HG03060 (cell line): ENCODE data around the gene SCN8A.

ENCODE experiments used
- ATAC-seq: cut with Tn5 transposase; IDR thresholded peaks from one replicate; pipeline ENCODE4 v1.9.1; 2021; ENCODE audit warnings: low read depth, moderate number of reproducible peaks; ENCODE audit not compliant: unreplicated experiment

The SCN8A gene

GRCh38 chr12:51846911-51847642 lies 256.0 kb downstream of the SCN8A start:
- ATAC-seq = no peak

DNA sequence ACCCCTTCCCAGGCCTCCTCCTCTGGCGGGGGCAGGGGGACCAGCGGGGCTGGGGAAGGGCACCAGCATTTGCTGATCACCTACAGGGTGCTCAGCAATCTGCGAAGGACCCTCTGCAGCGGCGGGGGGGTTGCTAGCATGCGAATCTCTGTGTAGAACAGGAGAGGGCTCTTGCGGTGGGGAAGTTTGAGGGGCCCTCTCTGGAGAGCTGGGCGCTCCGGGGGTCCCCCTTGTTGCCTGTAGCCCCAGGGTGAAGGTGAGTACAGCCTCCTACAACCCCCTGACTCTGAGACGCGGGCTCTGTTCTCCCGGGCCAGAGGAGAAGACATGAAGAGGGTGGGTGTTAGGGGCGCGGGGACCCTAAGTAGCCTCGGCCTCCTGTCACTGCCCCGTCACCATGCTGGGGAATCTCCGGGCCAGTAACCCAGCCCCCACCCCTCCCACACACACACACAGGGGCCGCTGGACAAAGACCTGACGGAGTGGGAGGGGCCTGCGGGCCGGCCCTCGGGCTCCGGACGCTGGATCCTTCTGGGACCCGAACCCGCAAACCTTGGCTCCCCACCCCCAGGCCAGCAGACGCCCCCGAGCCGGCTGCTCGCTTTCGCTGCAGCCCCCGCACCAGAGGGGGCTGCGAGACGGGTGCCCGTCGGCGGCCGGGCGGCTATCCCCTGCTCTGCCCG lies 256.8 kb downstream of the SCN8A start:
- ATAC-seq = no peak

- no peak for ATAC-seq
These were observed 257.3 kb downstream of the SCN8A start, which contains the start of gene FIGNL2 for GRCh38 chr12:51848326-51848727. FIGNL2 (minus strand) TSS chr12:51848718; CDS start chr12:51822413, 26,305 bp downstream.

DNA sequence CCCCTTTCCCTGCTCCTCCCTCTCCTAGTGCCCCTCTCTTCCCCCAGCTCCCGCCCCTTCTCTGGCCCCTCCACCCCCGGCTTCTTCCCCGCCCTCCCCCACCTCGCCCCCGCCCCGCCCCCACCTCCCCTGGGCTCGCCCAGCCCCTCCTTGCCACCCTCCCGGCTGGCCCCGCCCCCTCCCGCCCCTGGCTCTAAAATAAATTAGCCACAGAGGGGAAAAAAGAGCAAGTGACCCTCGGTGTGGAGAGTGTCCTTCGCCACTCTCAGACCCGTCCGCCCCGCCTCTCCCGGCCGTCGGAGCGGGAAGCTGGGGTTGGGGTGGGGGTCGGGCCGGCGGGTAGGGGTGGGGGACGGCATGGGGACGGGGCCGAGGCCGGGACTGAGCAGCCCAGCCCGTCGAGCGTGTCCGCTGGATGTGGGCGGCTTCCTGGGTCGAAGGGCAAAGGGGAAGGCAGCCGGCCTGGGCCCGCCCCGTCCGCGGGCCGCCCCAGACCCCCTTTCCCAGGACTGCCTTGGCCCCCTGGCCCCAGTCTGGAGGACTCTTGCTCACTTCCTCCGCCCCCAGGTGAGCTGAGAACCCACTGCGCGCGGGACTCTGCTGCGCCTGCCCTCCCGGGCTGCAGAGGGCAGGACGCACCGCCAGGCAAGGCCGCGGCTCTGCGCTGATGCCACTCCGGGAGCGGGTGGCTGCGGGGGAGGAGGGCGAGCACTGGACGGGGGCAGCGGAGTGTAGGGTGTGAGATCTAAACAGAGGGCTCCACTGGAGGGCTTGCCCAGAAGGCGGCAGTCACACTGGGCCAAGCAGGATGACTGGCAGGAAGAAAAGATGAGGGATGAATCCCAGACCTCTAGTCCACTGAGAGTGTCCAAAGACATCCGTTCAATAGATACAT lies 258.1 kb downstream of the SCN8A start:
- no peak for ATAC-seq

DNA sequence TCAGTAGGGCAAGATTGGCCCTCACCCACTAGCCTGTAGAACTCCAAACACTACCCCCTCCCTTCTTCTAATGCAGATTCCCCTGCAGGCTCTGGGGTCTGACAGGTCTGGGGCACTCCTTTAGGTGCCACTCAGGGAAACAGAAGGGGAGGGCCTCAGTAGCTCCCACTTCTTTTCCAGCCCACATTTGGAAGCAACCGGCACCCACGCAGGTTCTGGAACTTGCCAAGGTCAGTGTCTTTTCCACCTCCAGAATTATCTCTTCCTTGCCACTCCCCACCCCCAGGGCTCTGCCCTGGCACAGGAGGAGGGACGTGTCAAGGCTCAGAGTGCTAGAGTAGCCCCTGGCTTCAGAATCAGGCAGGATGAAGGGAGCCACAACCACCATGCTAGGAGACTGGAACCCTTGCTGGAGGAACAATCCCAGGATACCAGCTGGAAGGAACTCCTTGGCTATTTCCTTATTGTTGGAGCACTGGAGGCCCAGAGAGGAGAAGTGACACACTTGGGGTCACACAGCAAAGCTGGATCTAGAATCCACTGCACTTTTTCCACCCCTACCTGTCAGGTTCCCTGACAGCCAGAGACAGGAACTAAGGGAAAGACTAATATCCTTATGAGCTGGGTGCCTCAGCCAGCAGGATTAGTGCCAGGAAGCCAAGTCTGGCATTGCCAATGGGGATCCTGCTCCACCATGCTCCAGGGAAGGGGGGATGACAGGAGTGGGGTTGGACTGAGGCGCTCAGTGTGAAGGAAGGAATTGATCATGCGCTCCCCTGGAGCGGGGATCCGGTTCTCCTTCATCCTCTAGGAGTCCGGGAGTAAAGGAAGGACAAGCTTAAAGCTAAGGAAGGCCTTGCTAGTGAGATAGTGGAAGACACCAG lies 259.3 kb downstream of the SCN8A start:
- no peak for ATAC-seq

- no peak for ATAC-seq
These were observed 259.9 kb downstream of the SCN8A start for GRCh38 chr12:51850965-51851299.

- no peak for ATAC-seq
These were observed 260.5 kb downstream of the SCN8A start for GRCh38 chr12:51851413-51852124.

DNA sequence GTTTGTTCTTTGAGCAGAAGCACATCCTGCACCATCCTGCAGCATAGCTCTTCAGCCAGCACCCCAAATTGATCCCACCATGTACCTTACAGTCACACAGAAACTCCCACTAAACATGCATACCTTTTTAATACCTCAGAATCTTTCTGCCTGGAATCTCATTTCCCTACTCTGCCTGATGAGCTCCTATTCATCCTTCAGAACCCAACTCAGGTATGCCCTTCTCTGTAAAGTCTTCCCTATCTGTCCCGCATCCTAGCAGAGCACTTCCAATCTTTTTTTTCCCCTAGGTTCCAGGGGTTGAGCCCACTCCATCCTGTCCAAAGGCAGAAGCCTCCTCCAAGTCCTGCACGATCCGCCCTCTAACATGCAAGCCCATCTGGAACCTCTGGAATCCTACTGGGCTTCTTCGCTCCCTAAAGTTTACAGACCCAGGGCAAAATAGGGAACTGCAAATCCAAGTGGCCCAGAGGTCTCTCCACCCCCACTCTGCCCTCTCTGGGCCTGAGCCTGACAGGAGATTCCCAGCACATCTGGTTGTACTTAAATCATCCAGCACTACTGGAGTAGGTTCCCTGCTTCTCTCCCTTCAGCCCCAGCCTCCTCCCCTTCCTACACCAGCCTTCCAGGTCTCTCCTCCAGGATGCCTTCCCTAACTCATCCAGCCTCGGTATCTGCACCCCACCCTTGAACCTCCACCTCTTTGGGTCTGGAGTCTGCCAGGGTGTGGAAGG lies 261.5 kb downstream of the SCN8A start:
- ATAC-seq = no peak

GRCh38 chr12:51855586-51856428 lies 264.8 kb downstream of the SCN8A start:
- ATAC-seq = no peak

- ATAC-seq = no peak
These were observed 270.0 kb downstream of the SCN8A start for GRCh38 chr12:51860986-51861385.
